Stomach (tissue), 4 donors: Measurements from ENCODE around the gene ANKRD39.

Source experiments
- CTCF ChIP-seq, 7 experiments: fragments of 450-650 bp in 4 of 7; fragments of 200-600 bp in 3 of 7; sonication (generic) in 3 of 7; IDR thresholded peaks; one replicate each; pipeline ENCODE4 v1.5.1; 2016 to 2019; ENCODE audit warnings: antibody characterized with exemption in 7 of 7, control low read depth in 2 of 7, mild to moderate bottlenecking in 1 of 7
- POLR2A ChIP-seq, 4 donors: fragments of 450-650 bp; IDR thresholded peaks; one replicate each; pipeline ENCODE4 v1.6.1; 2016; ENCODE audit warnings: antibody characterized with exemption in 4 of 4, control low read depth in 2 of 4, mild to moderate bottlenecking in 1 of 4, moderate library complexity in 1 of 4
- POLR2AphosphoS5 ChIP-seq, 3 donors: sonication (generic); formaldehyde crosslinking; IDR thresholded peaks; one replicate each; pipeline ENCODE4 v1.6.1; 2016; ENCODE audit warnings: antibody characterized with exemption in 3 of 3

GRCh38 chr2:96821113-96821675 lies 36.6 kb downstream of the ANKRD39 start:
- no peak for TF ChIP-seq CTCF (IDR thresholded peaks at IDR 0.05)
- no peak for TF ChIP-seq POLR2A (IDR thresholded peaks at IDR 0.05)
- no peak for TF ChIP-seq POLR2AphosphoS5 (IDR thresholded peaks at IDR 0.05)
